ENCODE measurements around the gene APBA1.

Gene APBA1

GRCh38 chr9:69657269-69657668 lies 14.9 kb downstream of the APBA1 start:
- DNase-seq (ENCODE audit: low read depth, low spot score): no peak

- no peak for DNase-seq (ENCODE audit: low read depth, low spot score)
Observed at GRCh38 chr9:69655065-69655464, 17.1 kb downstream of the APBA1 start.

DNA sequence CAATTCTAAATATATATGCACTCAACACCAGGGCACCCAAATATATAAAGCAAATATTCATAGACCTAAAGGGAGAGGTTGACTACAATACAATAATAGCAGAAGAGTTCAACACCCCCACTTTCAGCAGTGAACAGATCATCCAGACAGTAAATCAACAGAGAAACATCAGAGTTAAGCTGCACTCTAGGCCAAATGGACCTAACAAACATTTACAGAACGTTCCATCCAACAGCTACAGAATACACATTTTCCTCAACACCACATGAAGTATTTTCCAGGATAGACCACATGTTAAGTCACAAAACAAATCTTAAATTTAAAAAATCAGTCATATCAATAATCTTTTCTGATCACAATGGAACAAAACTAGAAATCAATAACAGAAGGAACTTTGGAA lies 18.9 kb downstream of the APBA1 start:
- no peak for DNase-seq (ENCODE audit: low read depth, low spot score)

DNA sequence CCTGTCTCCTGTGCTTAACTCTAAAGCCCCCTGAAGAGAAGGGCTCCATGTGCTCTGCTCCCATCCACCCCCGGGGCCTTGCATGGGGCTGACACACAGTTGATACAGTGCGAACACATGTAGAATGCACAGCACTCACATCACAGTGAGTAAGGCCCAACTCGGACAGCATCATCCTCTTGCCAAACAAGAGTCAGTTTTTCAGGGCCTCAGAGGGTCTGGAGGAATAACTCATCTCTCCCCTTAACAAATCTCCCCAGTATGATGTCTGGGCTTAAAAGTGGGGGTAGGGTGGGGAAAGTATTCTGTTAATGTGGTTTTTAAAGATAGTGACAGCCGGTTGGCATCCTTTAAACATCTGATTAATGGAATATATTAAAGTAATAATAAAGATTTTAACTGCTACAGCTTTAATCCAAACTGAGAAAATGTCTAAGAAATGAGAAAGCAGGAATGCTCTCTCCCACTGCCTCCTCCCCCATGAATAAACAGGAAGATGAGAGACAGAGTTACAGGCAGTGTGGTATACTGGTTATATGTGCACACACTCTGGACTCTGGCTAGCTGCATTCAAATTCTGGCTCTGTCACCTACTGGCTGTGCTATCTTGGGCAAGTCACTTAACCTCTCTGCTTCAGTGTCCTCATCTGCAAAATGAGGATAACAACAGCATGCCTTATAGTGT lies 22.5 kb downstream of the APBA1 start:
- no peak for DNase-seq (ENCODE audit: low read depth, low spot score)

GRCh38 chr9:69647804-69648203 lies 24.4 kb downstream of the APBA1 start:
- no peak for DNase-seq (ENCODE audit: low read depth, low spot score)

DNA sequence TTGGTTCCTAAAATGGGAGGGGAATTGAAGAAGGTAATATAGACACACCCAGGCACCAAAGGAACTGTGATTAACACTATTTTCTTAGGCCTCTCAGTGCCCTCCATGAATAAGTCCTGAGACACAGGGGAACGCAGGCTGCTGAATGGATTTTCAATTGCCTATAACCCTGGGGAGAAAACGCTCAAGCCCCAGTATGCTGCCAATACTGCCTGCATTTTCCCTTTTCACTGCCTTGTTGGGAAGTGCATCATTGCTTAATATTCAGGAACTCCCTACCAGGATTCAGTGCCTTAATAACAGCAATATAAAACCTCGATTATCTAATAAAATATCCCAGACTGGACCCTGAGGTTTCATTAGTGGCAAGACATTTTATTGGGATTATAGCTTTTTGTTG lies 25.4 kb downstream of the APBA1 start:
- no peak for DNase-seq (ENCODE audit: low read depth, low spot score)

DNA sequence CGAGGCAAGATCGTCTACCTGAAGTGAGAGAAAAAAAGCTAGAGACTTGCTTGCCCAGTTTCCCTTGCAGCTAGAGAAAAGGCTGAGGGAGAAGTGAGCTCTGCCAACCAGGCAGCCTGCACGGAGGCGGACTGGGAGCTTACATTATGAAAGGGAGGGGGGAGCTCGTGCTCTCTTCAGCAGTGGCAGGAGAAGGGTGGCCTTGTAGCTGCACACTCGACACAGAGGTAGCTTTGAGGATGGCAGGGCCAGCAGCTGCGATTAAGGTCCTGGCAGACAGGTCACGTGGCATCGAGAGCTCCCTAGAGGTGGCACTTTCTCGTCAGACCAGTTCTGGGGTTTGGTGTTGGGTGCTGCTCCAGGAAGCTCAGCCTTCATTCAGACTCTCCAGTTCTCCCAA lies 26.7 kb downstream of the APBA1 start:
- no peak for DNase-seq (ENCODE audit: low read depth, low spot score)

DNA sequence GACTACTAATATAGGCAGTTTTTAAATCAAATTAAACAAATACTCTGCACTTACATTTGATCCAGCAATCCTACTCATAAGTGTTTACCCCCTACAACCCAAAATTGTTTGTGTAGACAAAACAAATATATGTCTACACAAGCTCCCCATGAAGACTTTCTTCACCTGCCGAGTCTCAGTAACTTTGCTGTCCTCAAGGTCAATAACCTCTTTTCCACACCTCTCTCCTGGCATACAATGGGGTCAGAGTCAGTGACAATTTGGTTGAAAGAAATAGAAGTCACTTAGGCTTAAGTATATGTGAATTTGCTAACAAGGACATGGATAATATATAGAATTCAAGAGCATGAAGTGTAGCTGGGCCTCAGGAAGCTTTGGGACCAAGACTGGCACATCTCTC lies 29.1 kb downstream of the APBA1 start:
- DNase-seq (ENCODE audit: low read depth, low spot score): no peak

DNA sequence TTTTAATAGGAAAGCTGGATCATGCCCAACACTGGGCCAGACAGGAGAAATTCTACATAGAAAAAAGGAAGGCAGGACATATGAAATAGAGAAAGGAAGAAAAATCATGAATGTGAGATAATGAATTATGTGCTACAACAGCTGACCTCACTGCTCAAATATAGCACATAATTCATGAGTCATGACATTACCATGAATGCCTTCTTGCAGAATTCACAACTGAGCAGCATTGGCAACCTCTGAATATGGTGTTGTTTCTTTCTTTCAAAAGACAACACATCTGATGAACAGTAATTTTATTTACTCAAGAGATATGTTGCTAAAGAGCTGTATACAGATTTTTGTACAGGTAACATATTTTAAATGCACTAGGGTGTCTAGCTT lies 34.4 kb downstream of the APBA1 start:
- no peak for DNase-seq (ENCODE audit: low read depth, low spot score)

DNA sequence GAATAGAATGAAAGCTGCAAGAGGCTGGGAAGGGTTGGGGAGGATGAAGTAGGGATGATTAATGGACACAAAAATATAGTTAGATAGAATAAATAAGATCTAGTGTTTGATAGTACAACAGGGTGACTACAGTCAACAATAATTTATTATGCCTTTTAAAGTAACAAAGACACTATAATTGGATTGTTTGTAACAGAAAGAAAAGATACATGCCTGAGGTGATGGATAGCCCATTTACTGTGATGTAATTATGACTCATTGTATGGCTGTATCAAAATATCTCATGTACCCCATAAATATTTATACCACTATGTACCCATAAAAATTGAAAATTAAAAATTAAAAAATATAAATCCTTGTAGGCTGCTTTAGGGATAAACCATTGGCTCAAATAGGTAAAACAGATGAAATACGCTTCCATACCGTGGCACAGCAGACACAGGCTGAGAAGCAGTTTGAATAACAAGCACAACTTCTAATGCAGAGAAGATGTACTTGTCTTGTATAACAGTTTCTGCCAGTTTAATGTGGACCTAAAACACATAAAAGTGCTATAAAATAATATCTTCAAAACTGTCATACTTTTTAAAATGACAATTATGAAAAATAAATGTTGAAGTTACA lies 34.9 kb downstream of the APBA1 start:
- no peak for DNase-seq (ENCODE audit: low read depth, low spot score)

GRCh38 chr9:69633716-69634115 lies 38.5 kb downstream of the APBA1 start:
- DNase-seq (ENCODE audit: low read depth, low spot score): no peak

GRCh38 chr9:69632768-69633167 lies 39.4 kb downstream of the APBA1 start:
- no peak for DNase-seq (ENCODE audit: low read depth, low spot score)

DNA sequence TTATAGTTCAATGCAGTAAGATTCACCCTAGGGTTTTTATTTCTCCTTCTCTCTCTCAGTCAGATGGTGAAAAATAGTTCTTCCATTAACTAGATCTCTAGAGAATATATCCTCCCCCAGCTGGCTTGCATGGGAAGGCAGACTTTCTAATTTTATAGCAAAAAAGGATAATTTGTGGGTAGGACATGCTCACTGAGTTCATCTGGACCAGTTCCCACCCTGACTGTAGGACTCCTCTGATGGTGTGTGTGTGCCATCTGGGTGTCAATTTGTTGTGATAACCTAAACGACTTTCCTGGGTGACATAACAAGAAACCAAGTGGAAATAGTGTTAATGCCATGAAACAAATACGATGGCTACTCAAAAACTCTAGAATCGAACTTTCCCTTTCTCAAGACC lies 44.9 kb downstream of the APBA1 start:
- no peak for DNase-seq (ENCODE audit: low read depth, low spot score)

DNA sequence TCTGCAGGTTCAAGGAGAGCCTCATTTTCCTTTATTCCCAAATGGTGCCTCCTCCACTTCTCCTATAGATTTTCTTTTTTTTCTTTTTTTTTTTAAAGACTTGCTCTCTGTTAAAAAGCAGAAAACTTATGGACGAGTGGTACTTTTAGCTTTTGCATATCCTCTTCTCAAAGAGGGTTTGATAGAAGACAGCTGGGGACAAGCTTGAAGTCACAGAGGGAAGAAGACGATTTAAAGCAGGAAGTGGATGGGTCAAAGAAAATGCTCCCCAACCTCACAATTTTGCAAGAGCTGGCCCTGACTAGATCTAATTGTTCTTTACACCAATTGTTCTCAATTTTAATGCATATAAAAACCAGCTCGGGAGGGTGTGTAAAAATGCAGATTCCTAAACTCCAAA lies 48.9 kb downstream of the APBA1 start:
- DNase-seq (ENCODE audit: low read depth, low spot score): no peak

- DNase-seq (ENCODE audit: low read depth, low spot score): no peak
Observed at GRCh38 chr9:69622676-69623075, 49.5 kb downstream of the APBA1 start.

GRCh38 chr9:69621730-69622460 lies 50.3 kb downstream of the APBA1 start:
- no peak for DNase-seq (ENCODE audit: low read depth, low spot score)

GRCh38 chr9:69620731-69621130 lies 51.4 kb downstream of the APBA1 start:
- DNase-seq (ENCODE audit: low read depth, low spot score): no peak

DNA sequence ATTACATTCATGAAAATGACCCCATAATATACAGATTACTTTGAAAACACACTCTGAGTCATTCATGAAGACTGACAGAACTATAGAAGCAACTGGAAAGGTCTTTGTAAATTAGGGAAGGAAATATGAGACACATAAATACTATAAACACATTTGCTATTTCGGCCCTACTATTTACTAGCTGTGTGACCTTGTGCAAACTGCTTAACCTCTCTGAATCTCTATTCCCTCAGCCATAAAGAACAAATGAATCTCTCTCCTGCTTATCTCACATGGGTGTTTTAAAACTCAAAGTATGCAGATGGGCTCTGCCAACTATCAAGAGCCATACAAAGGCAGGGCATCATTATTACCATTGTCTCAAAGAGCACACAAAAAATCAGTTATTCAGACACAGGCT lies 52.9 kb downstream of the APBA1 start:
- no peak for DNase-seq (ENCODE audit: low read depth, low spot score)

GRCh38 chr9:69617006-69617405 lies 55.2 kb downstream of the APBA1 start:
- DNase-seq (ENCODE audit: low read depth, low spot score): no peak

DNA sequence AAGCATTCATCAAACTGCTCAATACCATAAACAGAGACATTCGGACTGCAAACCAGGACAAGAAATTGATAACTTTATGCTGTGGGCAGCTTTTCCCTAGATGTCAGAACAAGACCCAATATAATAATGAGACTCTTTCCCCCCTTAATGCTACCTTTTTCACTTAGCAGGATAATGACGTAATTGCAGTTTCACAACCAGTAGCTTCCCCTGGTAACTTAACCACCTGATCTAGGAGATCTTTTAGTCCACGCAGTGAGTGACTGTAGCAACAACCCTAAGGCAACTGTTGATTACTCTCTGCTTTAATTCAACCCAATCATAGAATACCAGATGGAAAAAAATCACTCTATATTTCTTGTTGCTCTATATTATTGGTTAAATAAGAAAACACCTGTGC lies 56.3 kb downstream of the APBA1 start:
- DNase-seq (ENCODE audit: low read depth, low spot score): no peak

DNA sequence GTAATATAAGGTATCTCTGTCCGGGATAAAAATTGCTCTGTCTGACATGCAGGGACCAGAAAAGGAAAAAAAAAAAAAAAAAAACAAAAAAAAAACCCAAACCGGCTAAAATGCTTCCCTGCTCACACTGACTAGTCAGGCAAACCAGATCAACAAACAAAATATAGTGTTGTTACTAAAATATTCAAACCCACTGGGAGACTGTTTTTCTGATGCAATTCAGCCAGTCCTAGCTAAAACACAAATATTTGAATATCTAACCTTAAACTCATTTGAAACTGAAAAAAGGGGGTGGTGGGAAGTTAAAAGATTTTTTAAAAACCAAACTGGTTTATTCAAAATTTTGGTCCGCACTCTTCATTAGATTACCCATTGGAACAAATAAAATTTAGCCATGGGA lies 61.0 kb downstream of the APBA1 start:
- no peak for DNase-seq (ENCODE audit: low read depth, low spot score)

- DNase-seq (ENCODE audit: low read depth, low spot score): no peak
Observed at GRCh38 chr9:69609156-69609555, 63.0 kb downstream of the APBA1 start.

- DNase-seq (ENCODE audit: low read depth, low spot score): no peak
Observed at GRCh38 chr9:69606089-69606488, 66.1 kb downstream of the APBA1 start.

Measured in activated naive CD8-positive, alpha-beta T cell treated with anti-CD3 and anti-CD28 coated beads, Interleukin-2, amount 50 U/mL, for 16 hours (primary cell).